Lung (tissue), 12 donors: Measurements from ENCODE around the gene REEP5. TPM values are rescaled to one million over a fixed set of nuclear protein-coding genes. Genes with fewer than 3 reads are reported as not detected.

Experiments
- ATAC-seq: fragments of 200-7000 bp; cut with Tn5 transposase; one replicate; pipeline ENCODE4 v1.9.1; 2020; ENCODE audit warnings: moderate number of reproducible peaks; ENCODE audit not compliant: insufficient read depth, low FRiP score
- DNase-seq, 3 donors: peaks; one replicate each; pipeline ENCODE4 v3.0.0-alpha.2; 2013 to 2017
- H3K27ac ChIP-seq, 2 donors: one replicate each; pipeline ENCODE4 v1.5.1; 2013; ENCODE audit warnings: mild to moderate bottlenecking in 2 of 2, moderate library complexity in 2 of 2, control low read depth in 1 of 2, inconsistent platforms in 1 of 2, low read depth in 1 of 2, low read length in 1 of 2
- H3K27me3 ChIP-seq, 3 donors: one replicate each; pipeline ENCODE4 v1.5.1; 2013; ENCODE audit warnings: low read length in 2 of 3; ENCODE audit not compliant: control insufficient read depth in 3 of 3, insufficient read depth in 3 of 3
- H3K36me3 ChIP-seq, 4 donors: one replicate each; pipeline ENCODE4 v1.5.1; 2013; ENCODE audit warnings: low read length in 4 of 4, mild to moderate bottlenecking in 1 of 4, moderate library complexity in 1 of 4; ENCODE audit not compliant: control insufficient read depth in 4 of 4, insufficient read depth in 4 of 4
- H3K4me1 ChIP-seq, 5 donors: one replicate each; pipeline ENCODE4 v1.5.1; 2013; ENCODE audit warnings: low read length in 5 of 5, mild to moderate bottlenecking in 2 of 5, moderate library complexity in 1 of 5; ENCODE audit not compliant: control insufficient read depth in 5 of 5, insufficient read depth in 5 of 5
- H3K4me3 ChIP-seq: one replicate; pipeline ENCODE4 v1.5.1; 2013; ENCODE audit warnings: mild to moderate bottlenecking, control low read depth, moderate library complexity
- H3K9ac ChIP-seq, 2 donors: one replicate each; pipeline ENCODE4 v1.5.1; 2013; ENCODE audit warnings: low read length in 2 of 2, control low read depth in 1 of 2; ENCODE audit not compliant: insufficient read depth in 1 of 2
- H3K9me3 ChIP-seq, 4 donors: one replicate each; pipeline ENCODE4 v1.5.1; 2013; ENCODE audit warnings: low read length in 3 of 4, mild to moderate bottlenecking in 1 of 4, moderate library complexity in 1 of 4; ENCODE audit not compliant: control insufficient read depth in 4 of 4, insufficient read depth in 3 of 4
- CTCF ChIP-seq: IDR thresholded peaks from 2 replicates; pipeline ENCODE4 v1.5.1; 2012; ENCODE audit warnings: mild to moderate bottlenecking; ENCODE audit errors: control extremely low read depth, extremely low read depth
- WGBS, 2 donors: extraction: QIAGEN DNeasy Blood & Tissue Kit; methylation state at CpG; one replicate each; pipeline ENCODE4 v1.1.7; 2013; 5-methylcytosine and 5-hydroxymethylcytosine counted together
- polyA plus RNA-seq, 2 donors: library from polyadenylated mRNA; stranded (reverse); fragments of 200-250 nt; gene quantifications; one replicate each; pipeline ENCODE4 v1.2.1, GENCODE V29; 2013
- total RNA-seq, 2 donors: library from RNA; depleted of rRNA in 1 of 2; stranded (reverse); fragments of >200 nt in 1 of 2; gene quantifications; one replicate each; pipeline ENCODE4 v1.2.1, GENCODE V29; 2014 to 2021
- donor health status: control.
- donor health status: control.
- donor health status: Bipolar disorder and iron deficiency.
- donor health status: healthy.
- donor health status: DM: yes; HTN: yes; CAD: no.

REEP5 gene
- total and polyA plus RNA-seq, 4 donors = 58.9 to 112 (median 69.0) TPM

GRCh38 chr5:112938286-112938685, 16.3 kb upstream of the REEP5 start:
- Histone ChIP-seq H3K27ac (no peak overlapping the region), H3K4me3 (no peak overlapping the region), H3K9ac (no peak overlapping the region), H3K9me3 (no peaks in the 10 kb centered on the region), H3K36me3 (no peaks in the 10 kb centered on the region), H3K4me1 (no peaks in the 10 kb centered on the region), H3K27me3 (no peaks in the 10 kb centered on the region)
- ATAC-seq = no peak
- DNase-seq = no peak
- WGBS, 2 donors = 79 to 80% methylated on average over 8 of the region's 8 CpGs
- no peak for TF ChIP-seq CTCF

- 96 to 98% methylated on average over 5 of the region's 5 CpGs for WGBS, 2 donors
- Histone ChIP-seq H3K4me1 (peaks cover 0 to 3% (median 0%) of the 10 kb centered on the region in 5 donors), H3K27me3 (no peaks in the 10 kb centered on the region), H3K36me3 (no peaks in the 10 kb centered on the region), H3K4me3 (no peak overlapping the region), H3K9ac (no peak overlapping the region), H3K9me3 (no peaks in the 10 kb centered on the region), H3K27ac (no peak overlapping the region)
- TF ChIP-seq CTCF = no peak
- no peak for ATAC-seq
- DNase-seq = no peak
Measured at GRCh38 chr5:112935675-112936074, 13.6 kb upstream of the REEP5 start.

GRCh38 chr5:112934366-112934663, 12.3 kb upstream of the REEP5 start:
- TF ChIP-seq CTCF = no peak
- DNase-seq (no peak), ATAC-seq (no peak)
- Histone ChIP-seq H3K9ac (no peak overlapping the region), H3K4me1 (peaks cover 0 to 3% (median 0%) of the 10 kb centered on the region in 5 donors), H3K9me3 (no peaks in the 10 kb centered on the region), H3K27ac (no peak overlapping the region), H3K27me3 (no peaks in the 10 kb centered on the region), H3K4me3 (no peak overlapping the region), H3K36me3 (no peaks in the 10 kb centered on the region)

GRCh38 chr5:112933651-112934365, 11.8 kb upstream of the REEP5 start:
- H3K4me3 ChIP-seq = no peak overlapping the region
- H3K9me3 ChIP-seq = no peaks in the 10 kb centered on the region
- no peaks in the 10 kb centered on the region for H3K27me3 ChIP-seq
- no peak overlapping the region for H3K27ac ChIP-seq
- ATAC-seq (no peak), DNase-seq (no peak)
- H3K4me1 ChIP-seq = peaks cover 0 to 3% (median 0%) of the 10 kb centered on the region in 5 donors
- no peaks in the 10 kb centered on the region for H3K36me3 ChIP-seq
- 100% methylated on average over 1 of the region's 1 CpG for WGBS, 2 donors
- no peak for TF ChIP-seq CTCF
- no peak overlapping the region for H3K9ac ChIP-seq
